GM12878 (cell line): ENCODE measurements around the gene ZNF165. TPM values are rescaled to one million over a fixed set of nuclear protein-coding genes. Genes with fewer than 3 reads are reported as not detected.
A peak's percentile ranks its signal among the peaks of the same experiment; 100 is the strongest.

Source experiments
- CHD1 ChIP-seq: IDR thresholded peaks from 2 replicates; pipeline ENCODE4 v1.6.1; 2012; ENCODE audit warnings: low read depth, low read length, improper control_type of control experiment
- CTCF ChIP-seq, 3 experiments: IDR thresholded peaks in 2 of 3; conservative IDR thresholded peaks in 1 of 3; 2 replicates each; pipeline ENCODE4 v1.5.1; 2011; ENCODE audit warnings: low read depth in 3 of 3, low read length in 3 of 3, mild to moderate bottlenecking in 3 of 3, control low read depth in 2 of 3, moderate library complexity in 2 of 3, inconsistent platforms in 1 of 3, mixed read lengths in 1 of 3; ENCODE audit not compliant: control insufficient read depth in 2 of 3, insufficient read depth in 1 of 3; ENCODE audit errors: extremely low read depth in 1 of 3
- EED ChIP-seq: sonication (generic); IDR thresholded peaks from 2 replicates; pipeline ENCODE4 v1.6.1; 2016; ENCODE audit warnings: antibody characterized with exemption, low read depth
- EGR1 ChIP-seq, 2 experiments: IDR thresholded peaks; 1 replicate in 1 of 2; 2 replicates in 1 of 2; pipeline ENCODE4 v1.6.1; 2011 to 2012; ENCODE audit warnings: low read depth in 2 of 2, low read length in 2 of 2, borderline replicate concordance in 1 of 2, mild to moderate bottlenecking in 1 of 2, moderate library complexity in 1 of 2
- ETV6 ChIP-seq, 2 experiments: fragments of 450-650 bp in 1 of 2; IDR thresholded peaks in 1 of 2; conservative IDR thresholded peaks in 1 of 2; 2 replicates each; pipeline ENCODE4 v1.6.1; 2014; ENCODE audit warnings: antibody characterized with exemption in 1 of 2, borderline replicate concordance in 1 of 2, low read depth in 1 of 2, mild to moderate bottlenecking in 1 of 2, moderate library complexity in 1 of 2
- MTA2 ChIP-seq: fragments of 450-650 bp; IDR thresholded peaks from 2 replicates; pipeline ENCODE4 v1.6.1; 2016; ENCODE audit warnings: low read depth, mild to moderate bottlenecking, moderate library complexity
- MTA3 ChIP-seq: IDR thresholded peaks from 2 replicates; pipeline ENCODE4 v1.6.1; 2012; ENCODE audit warnings: low read length, inconsistent platforms, borderline replicate concordance
- MXI1 ChIP-seq: fragments of 150-350 bp; IDR thresholded peaks from 2 replicates; pipeline ENCODE4 v1.6.1; 2011; ENCODE audit warnings: low read depth, mild to moderate bottlenecking, inconsistent platforms, low read length, improper control_type of control experiment
- NFXL1 ChIP-seq: fragments of 450-650 bp; IDR thresholded peaks from 2 replicates; pipeline ENCODE4 v1.6.1; 2017; ENCODE audit warnings: antibody characterized with exemption, mild to moderate bottlenecking, borderline replicate concordance
- PAX5 ChIP-seq: IDR thresholded peaks from 2 replicates; pipeline ENCODE4 v1.6.1; 2011; ENCODE audit warnings: low read depth, low read length, borderline replicate concordance
- POLR2A ChIP-seq: IDR thresholded peaks from 2 replicates; pipeline ENCODE4 v1.6.1; 2011; ENCODE audit warnings: low read depth, mild to moderate bottlenecking, low read length
- RAD21 ChIP-seq: IDR thresholded peaks from 2 replicates; pipeline ENCODE4 v1.6.1; 2011; ENCODE audit warnings: mild to moderate bottlenecking, low read depth, low read length, moderate library complexity; ENCODE audit not compliant: insufficient read depth
- SMAD1 ChIP-seq: fragments of 450-650 bp; IDR thresholded peaks from 2 replicates; pipeline ENCODE4 v1.6.1; 2018; ENCODE audit warnings: mild to moderate bottlenecking, low read depth; ENCODE audit not compliant: partially characterized antibody
- SRF ChIP-seq, 2 experiments: IDR thresholded peaks; 2 replicates each; pipeline ENCODE4 v1.6.1; 2011; ENCODE audit warnings: low read depth in 2 of 2, low read length in 2 of 2, mild to moderate bottlenecking in 1 of 2, moderate library complexity in 1 of 2
- ZBTB11 ChIP-seq: fragments of 450-650 bp; formaldehyde crosslinking; IDR thresholded peaks from 2 replicates; pipeline ENCODE4 v1.5.0; 2022; ENCODE audit warnings: mild to moderate bottlenecking, missing genetic modification characterization
- ZNF622 ChIP-seq: fragments of 450-650 bp; IDR thresholded peaks from 2 replicates; pipeline ENCODE4 v1.6.1; 2017; ENCODE audit warnings: mild to moderate bottlenecking, inconsistent platforms
- polyA plus RNA-seq, 11 experiments: library from polyadenylated mRNA; depleted of rRNA in 4 of 11; unstranded in 6 of 11; stranded (reverse) in 5 of 11; fragments of >200 nt; fragmentation: Nextera tagmentation in 4 of 11; fragmentation: Illumina TruSeq in 1 of 11; extraction: Ambion mirVana in 4 of 11; extraction: Trizol in 1 of 11; gene quantifications; 1 replicate in 1 of 11; 2 replicates in 10 of 11; pipeline versions ENCODE4 v1.2.1 to v1.2.3, GENCODE V29; 2011 to 2016; ENCODE audit warnings: inconsistent platforms in 2 of 11, missing spikeins in 2 of 11, low read depth in 1 of 11
- total RNA-seq, 4 experiments: library from RNA; depleted of rRNA in 3 of 4; stranded (reverse); fragments of >200 nt in 3 of 4; fragmentation: Illumina TruSeq in 1 of 4; extraction: Trizol in 1 of 4; gene quantifications; 2 replicates each; pipeline versions ENCODE4 v1.2.1 to v1.2.3, GENCODE V29; 2013 to 2021
- TF ChIP-seq, protein P1 (sequence below): fragments of 450-650 bp; IDR thresholded peaks from 2 replicates; pipeline ENCODE4 v1.6.1; 2016; ENCODE audit warnings: mild to moderate bottlenecking, moderate library complexity, borderline replicate concordance

ZNF165 gene
- total and polyA plus RNA-seq, 10 of the 15 experiments (the other 5 are each of a cell fraction or from before 2014, with no cell fraction given), result 1.1 to 5.0 (median 2.9) TPM

GRCh38 chr6:28104392-28105244, 24.2 kb downstream of the ZNF165 start (continued):
- TF ChIP-seq NFXL1, result no peak
- peak; percentile 35; the same call in 1 of the 2 replicates for TF ChIP-seq EED
- peak; percentile 84 for TF ChIP-seq ZBTB11 (CRISPR knock-in tag)
- 0 out of 2 replicates have a peak, but pooled peaks have one; percentile 56 for TF ChIP-seq CHD1
- TF ChIP-seq, protein P1, sequence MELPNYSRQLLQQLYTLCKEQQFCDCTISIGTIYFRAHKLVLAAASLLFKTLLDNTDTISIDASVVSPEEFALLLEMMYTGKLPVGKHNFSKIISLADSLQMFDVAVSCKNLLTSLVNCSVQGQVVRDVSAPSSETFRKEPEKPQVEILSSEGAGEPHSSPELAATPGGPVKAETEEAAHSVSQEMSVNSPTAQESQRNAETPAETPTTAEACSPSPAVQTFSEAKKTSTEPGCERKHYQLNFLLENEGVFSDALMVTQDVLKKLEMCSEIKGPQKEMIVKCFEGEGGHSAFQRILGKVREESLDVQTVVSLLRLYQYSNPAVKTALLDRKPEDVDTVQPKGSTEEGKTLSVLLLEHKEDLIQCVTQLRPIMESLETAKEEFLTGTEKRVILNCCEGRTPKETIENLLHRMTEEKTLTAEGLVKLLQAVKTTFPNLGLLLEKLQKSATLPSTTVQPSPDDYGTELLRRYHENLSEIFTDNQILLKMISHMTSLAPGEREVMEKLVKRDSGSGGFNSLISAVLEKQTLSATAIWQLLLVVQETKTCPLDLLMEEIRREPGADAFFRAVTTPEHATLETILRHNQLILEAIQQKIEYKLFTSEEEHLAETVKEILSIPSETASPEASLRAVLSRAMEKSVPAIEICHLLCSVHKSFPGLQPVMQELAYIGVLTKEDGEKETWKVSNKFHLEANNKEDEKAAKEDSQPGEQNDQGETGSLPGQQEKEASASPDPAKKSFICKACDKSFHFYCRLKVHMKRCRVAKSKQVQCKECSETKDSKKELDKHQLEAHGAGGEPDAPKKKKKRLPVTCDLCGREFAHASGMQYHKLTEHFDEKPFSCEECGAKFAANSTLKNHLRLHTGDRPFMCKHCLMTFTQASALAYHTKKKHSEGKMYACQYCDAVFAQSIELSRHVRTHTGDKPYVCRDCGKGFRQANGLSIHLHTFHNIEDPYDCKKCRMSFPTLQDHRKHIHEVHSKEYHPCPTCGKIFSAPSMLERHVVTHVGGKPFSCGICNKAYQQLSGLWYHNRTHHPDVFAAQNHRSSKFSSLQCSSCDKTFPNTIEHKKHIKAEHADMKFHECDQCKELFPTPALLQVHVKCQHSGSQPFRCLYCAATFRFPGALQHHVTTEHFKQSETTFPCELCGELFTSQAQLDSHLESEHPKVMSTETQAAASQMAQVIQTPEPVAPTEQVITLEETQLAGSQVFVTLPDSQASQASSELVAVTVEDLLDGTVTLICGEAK, result peak; percentile 93
- TF ChIP-seq MTA2, result peak; percentile 16; the same call in 1 of the 2 replicates
- peak; percentile 34 for TF ChIP-seq SMAD1
- peak in 1 of 2 experiments; percentile 45; a peak in 1 of 4 replicates for TF ChIP-seq ETV6 (conservative IDR thresholded peaks at IDR 0.05 in 1 of 2, IDR thresholded peaks at IDR 0.05 in 1 of 2; ENCODE audit: borderline replicate concordance in 1 of 2, low read depth in 1 of 2)
- no peak for TF ChIP-seq PAX5
- TF ChIP-seq RAD21, result 0 out of 2 replicates have a peak, but pooled peaks have one; percentile 28
- TF ChIP-seq SRF (IDR thresholded peaks at IDR 0.05; ENCODE audit: low read depth in 2 of 2, low read length in 2 of 2), result peak in 1 of 2 experiments; percentile 54; a peak in 1 of 4 replicates
- no peak; the same call in 1 of the 2 replicates for TF ChIP-seq MXI1
- no peak for TF ChIP-seq EGR1 (IDR thresholded peaks at IDR 0.05; ENCODE audit: borderline replicate concordance in 1 of 2, low read depth in 2 of 2, low read length in 2 of 2)
- TF ChIP-seq CTCF (IDR thresholded peaks at IDR 0.05 in 2 of 3, conservative IDR thresholded peaks at IDR 0.05 in 1 of 3; ENCODE audit: control insufficient read depth in 2 of 3, extremely low read depth in 1 of 3, insufficient read depth in 1 of 3, low read depth in 3 of 3, low read length in 3 of 3), result peak; percentile 47 to 80 (median 58)
- TF ChIP-seq MTA3, result peak; percentile 41; the same call in 1 of the 2 replicates
- TF ChIP-seq POLR2A, result peak; percentile 98
- TF ChIP-seq ZNF622, result no peak
